ENCODE measurements around the gene EGFL7. TPM values are rescaled to one million over a fixed set of nuclear protein-coding genes. Genes with fewer than 3 reads are reported as not detected.

Gene EGFL7
- total RNA-seq, 1 experiment from 2014 or later: 54.6 TPM

DNA sequence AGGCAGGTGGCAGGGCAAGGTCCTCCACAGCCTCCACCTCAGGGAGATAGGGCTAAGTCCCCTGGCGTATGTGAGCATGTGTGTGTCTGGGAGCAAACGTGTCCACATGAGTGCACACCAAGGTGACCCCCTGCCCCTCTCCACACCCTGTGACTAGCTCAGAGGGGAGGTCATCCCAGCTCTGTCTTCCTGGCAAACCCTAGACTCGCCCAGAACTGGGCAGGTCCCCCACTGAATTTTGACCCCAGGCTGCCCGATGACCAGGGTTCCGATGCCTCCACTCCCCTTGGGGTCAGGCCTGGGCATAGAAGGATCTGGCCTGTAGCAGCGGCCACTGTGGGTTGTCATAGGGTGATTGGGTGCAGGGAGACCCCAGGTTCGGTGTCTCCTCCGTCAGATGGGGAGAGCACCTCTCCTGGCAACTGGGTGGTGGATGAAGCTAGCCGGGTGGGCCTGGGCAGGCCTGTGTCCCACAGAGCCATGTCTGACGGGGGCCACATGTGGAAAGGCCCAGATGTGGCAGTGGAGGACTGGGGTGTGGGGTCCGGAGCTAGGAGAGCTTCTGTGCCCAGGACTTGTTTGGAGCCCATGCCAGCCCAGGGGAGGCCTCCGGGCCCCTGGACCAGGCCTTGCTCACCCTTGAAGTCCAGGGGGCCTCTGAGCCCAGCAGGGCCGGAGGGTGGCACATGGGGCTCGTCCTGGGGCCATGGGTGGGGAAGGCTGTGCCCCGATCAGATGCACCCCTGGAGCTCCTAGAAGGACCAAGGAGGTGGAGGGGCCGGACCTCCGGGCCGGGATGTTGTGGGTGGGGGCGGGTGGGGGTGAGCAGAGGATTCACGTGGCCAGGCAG is 55.9 kb downstream of the EGFL7 start:
- Mint-ChIP-seq H3K9me3 (no peaks in the 10 kb centered on the region), H3K36me3 (peaks cover 4% of the 10 kb centered on the region), H3K4me1 (no peaks in the 10 kb centered on the region), H3K27ac (peak overlapping the region; percentile 74; the same call in 1 of the 2 replicates), H3K27me3 (ENCODE audit: low read depth) (no peaks in the 10 kb centered on the region), H3K4me3 (no peak overlapping the region)
- TF ChIP-seq SMAD4 (CRISPR knock-in tag; IDR thresholded peaks at IDR 0.05): no peak
- no peak for TF ChIP-seq ZNF121 (CRISPR knock-in tag; IDR thresholded peaks at IDR 0.05)
- TF ChIP-seq JAZF1 (CRISPR knock-in tag; IDR thresholded peaks at IDR 0.05): no peak
- TF ChIP-seq, protein P1, sequence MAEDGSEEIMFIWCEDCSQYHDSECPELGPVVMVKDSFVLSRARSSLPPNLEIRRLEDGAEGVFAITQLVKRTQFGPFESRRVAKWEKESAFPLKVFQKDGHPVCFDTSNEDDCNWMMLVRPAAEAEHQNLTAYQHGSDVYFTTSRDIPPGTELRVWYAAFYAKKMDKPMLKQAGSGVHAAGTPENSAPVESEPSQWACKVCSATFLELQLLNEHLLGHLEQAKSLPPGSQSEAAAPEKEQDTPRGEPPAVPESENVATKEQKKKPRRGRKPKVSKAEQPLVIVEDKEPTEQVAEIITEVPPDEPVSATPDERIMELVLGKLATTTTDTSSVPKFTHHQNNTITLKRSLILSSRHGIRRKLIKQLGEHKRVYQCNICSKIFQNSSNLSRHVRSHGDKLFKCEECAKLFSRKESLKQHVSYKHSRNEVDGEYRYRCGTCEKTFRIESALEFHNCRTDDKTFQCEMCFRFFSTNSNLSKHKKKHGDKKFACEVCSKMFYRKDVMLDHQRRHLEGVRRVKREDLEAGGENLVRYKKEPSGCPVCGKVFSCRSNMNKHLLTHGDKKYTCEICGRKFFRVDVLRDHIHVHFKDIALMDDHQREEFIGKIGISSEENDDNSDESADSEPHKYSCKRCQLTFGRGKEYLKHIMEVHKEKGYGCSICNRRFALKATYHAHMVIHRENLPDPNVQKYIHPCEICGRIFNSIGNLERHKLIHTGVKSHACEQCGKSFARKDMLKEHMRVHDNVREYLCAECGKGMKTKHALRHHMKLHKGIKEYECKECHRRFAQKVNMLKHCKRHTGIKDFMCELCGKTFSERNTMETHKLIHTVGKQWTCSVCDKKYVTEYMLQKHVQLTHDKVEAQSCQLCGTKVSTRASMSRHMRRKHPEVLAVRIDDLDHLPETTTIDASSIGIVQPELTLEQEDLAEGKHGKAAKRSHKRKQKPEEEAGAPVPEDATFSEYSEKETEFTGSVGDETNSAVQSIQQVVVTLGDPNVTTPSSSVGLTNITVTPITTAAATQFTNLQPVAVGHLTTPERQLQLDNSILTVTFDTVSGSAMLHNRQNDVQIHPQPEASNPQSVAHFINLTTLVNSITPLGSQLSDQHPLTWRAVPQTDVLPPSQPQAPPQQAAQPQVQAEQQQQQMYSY (CRISPR knock-in tag; IDR thresholded peaks at IDR 0.05): no peak
- TF ChIP-seq OVOL2 (CRISPR knock-in tag; IDR thresholded peaks at IDR 0.05; ENCODE audit: borderline replicate concordance): no peak
- no peak for TF ChIP-seq RELA (CRISPR knock-in tag; IDR thresholded peaks at IDR 0.05; ENCODE audit: borderline replicate concordance)
- no peak for TF ChIP-seq HMGA2 (CRISPR knock-in tag; IDR thresholded peaks at IDR 0.05)
- TF ChIP-seq ZNF232 (CRISPR knock-in tag; IDR thresholded peaks at IDR 0.05): no peak
- no peak for TF ChIP-seq NR2C2 (CRISPR knock-in tag; IDR thresholded peaks at IDR 0.05)
- TF ChIP-seq, protein P2, sequence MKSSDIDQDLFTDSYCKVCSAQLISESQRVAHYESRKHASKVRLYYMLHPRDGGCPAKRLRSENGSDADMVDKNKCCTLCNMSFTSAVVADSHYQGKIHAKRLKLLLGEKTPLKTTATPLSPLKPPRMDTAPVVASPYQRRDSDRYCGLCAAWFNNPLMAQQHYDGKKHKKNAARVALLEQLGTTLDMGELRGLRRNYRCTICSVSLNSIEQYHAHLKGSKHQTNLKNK (CRISPR knock-in tag; IDR thresholded peaks at IDR 0.05): no peak
- TF ChIP-seq, protein P3, sequence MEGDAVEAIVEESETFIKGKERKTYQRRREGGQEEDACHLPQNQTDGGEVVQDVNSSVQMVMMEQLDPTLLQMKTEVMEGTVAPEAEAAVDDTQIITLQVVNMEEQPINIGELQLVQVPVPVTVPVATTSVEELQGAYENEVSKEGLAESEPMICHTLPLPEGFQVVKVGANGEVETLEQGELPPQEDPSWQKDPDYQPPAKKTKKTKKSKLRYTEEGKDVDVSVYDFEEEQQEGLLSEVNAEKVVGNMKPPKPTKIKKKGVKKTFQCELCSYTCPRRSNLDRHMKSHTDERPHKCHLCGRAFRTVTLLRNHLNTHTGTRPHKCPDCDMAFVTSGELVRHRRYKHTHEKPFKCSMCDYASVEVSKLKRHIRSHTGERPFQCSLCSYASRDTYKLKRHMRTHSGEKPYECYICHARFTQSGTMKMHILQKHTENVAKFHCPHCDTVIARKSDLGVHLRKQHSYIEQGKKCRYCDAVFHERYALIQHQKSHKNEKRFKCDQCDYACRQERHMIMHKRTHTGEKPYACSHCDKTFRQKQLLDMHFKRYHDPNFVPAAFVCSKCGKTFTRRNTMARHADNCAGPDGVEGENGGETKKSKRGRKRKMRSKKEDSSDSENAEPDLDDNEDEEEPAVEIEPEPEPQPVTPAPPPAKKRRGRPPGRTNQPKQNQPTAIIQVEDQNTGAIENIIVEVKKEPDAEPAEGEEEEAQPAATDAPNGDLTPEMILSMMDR (IDR thresholded peaks at IDR 0.05): no peak
- ChIA-PET CTCF (interaction anchor here (1.1 to 3.0 kb wide), 2 partner anchors 10 to 39 kb away, joined by 3 to 17 read pairs; partner anchors contain the start of gene LCN8), POLR2A (no interaction called here)
- no peak for ATAC-seq
- DNase-seq (ENCODE audit: low spot score): no peak

DNA sequence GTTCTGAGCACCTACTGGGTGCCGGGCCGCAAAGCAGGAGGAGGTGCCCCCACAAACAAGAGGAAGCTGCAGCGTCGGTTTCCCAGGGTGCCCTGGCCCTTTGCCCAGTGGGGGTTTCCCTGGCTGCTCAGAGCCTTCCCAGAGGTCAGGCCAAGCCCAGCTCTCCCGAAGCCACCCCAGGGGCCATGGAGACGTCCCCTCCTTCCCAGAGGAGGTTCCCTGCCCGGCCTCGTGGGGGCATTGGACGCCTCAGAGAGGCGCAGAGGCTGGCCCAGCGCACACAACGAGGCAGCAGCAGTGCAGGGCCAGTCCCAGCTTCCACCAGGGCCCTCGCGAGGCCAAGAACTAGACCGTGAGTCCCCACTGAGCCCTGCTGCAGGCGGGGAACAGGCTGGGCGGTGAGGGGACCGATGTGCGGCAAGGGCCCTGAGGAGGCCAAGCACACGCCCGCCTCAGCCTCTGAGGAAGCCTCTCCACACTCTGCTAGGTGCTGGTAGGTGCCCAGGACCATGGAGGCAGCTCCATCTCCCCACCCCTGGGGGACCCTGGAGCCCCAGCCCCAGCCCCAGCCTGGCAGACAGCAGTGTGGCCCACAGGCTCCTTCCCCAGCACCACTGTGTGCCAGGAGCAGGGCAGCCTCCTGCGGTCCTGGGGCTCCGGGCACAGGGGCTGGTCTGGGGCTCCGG is 56.6 kb downstream of the EGFL7 start:
- Mint-ChIP-seq H3K9me3 (no peaks in the 10 kb centered on the region), H3K4me1 (peaks cover under 1% of the 10 kb centered on the region; the same call in 1 of the 2 replicates), H3K27ac (no peak overlapping the region), H3K36me3 (peaks cover 11% of the 10 kb centered on the region), H3K27me3 (ENCODE audit: low read depth) (no peaks in the 10 kb centered on the region), H3K4me3 (no peak overlapping the region)
- ATAC-seq (peak; percentile 1; the same call in 1 of the 2 replicates), DNase-seq (ENCODE audit: low spot score) (no peak)
- TF ChIP-seq, protein P2 (CRISPR knock-in tag; IDR thresholded peaks at IDR 0.05): no peak
- TF ChIP-seq KAT7 (CRISPR knock-in tag; IDR thresholded peaks at IDR 0.05; ENCODE audit: borderline replicate concordance) (no peak), GABPB1 (CRISPR knock-in tag; IDR thresholded peaks at IDR 0.05) (no peak), NFYB (CRISPR knock-in tag; conservative IDR thresholded peaks at IDR 0.05; ENCODE audit: low read depth) (no peak), SOX15 (CRISPR knock-in tag; IDR thresholded peaks at IDR 0.05) (no peak), EMX1 (CRISPR knock-in tag; IDR thresholded peaks at IDR 0.05) (no peak), NR1H2 (CRISPR knock-in tag; IDR thresholded peaks at IDR 0.05) (no peak), NR3C1 (CRISPR knock-in tag; conservative IDR thresholded peaks at IDR 0.05; ENCODE audit: low read depth) (no peak), ZNF121 (CRISPR knock-in tag; IDR thresholded peaks at IDR 0.05) (no peak)
- TF ChIP-seq, protein P4, sequence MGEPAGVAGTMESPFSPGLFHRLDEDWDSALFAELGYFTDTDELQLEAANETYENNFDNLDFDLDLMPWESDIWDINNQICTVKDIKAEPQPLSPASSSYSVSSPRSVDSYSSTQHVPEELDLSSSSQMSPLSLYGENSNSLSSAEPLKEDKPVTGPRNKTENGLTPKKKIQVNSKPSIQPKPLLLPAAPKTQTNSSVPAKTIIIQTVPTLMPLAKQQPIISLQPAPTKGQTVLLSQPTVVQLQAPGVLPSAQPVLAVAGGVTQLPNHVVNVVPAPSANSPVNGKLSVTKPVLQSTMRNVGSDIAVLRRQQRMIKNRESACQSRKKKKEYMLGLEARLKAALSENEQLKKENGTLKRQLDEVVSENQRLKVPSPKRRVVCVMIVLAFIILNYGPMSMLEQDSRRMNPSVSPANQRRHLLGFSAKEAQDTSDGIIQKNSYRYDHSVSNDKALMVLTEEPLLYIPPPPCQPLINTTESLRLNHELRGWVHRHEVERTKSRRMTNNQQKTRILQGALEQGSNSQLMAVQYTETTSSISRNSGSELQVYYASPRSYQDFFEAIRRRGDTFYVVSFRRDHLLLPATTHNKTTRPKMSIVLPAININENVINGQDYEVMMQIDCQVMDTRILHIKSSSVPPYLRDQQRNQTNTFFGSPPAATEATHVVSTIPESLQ (CRISPR knock-in tag; IDR thresholded peaks at IDR 0.05): no peak
- POLR2A ChIA-PET: no interaction called here
- CTCF ChIA-PET: interaction anchor here (1.1 to 3.0 kb wide), 2 partner anchors 9 to 39 kb away, joined by 3 to 17 read pairs; partner anchors contain the start of gene LCN8
